ENCODE results near the gene ATP8B4.

Gene ATP8B4

GRCh38 chr15:50046159-50046558 lies 72.9 kb downstream of the ATP8B4 start:
- DNase-seq (ENCODE audit: low read depth, low spot score), result no peak
- H3K4me3 ChIP-seq (ENCODE audit: low read length), result no peak overlapping the region

DNA sequence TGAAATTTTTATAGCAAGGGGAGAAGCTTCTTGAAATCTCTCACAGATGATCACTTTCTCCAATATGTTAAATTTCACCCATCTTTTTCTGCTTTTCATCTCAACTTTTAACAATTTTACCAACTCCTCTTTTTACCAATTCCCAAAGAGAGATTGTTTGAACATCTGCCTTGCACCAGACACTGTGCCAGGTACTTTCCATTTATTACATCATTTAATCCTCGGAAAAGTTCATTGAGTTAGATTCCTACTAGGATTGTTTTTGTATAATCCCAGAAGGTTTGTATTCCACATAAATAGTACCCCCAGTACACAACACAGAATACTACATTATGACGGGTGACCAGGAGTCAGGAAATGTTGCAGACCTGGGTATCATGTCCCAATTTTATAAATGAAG lies 74.1 kb downstream of the ATP8B4 start:
- H3K4me3 ChIP-seq (ENCODE audit: low read length), result no peak overlapping the region
- DNase-seq (ENCODE audit: low read depth, low spot score), result no peak

- no peak for DNase-seq (ENCODE audit: low read depth, low spot score)
- H3K4me3 ChIP-seq (ENCODE audit: low read length), result no peak overlapping the region
Measured at GRCh38 chr15:50044406-50044805, 74.6 kb downstream of the ATP8B4 start.

- no peak overlapping the region for H3K4me3 ChIP-seq (ENCODE audit: low read length)
- no peak for DNase-seq (ENCODE audit: low read depth, low spot score)
Measured at GRCh38 chr15:50042775-50043174, 76.3 kb downstream of the ATP8B4 start.

- DNase-seq (ENCODE audit: low read depth, low spot score), result no peak
- H3K4me3 ChIP-seq (ENCODE audit: low read length), result no peak overlapping the region
Measured at GRCh38 chr15:50030456-50030855, 88.6 kb downstream of the ATP8B4 start.

- H3K4me3 ChIP-seq (ENCODE audit: low read length), result no peak overlapping the region
- no peak for DNase-seq (ENCODE audit: low read depth, low spot score)
Measured at GRCh38 chr15:50028326-50028725, 90.7 kb downstream of the ATP8B4 start.

DNA sequence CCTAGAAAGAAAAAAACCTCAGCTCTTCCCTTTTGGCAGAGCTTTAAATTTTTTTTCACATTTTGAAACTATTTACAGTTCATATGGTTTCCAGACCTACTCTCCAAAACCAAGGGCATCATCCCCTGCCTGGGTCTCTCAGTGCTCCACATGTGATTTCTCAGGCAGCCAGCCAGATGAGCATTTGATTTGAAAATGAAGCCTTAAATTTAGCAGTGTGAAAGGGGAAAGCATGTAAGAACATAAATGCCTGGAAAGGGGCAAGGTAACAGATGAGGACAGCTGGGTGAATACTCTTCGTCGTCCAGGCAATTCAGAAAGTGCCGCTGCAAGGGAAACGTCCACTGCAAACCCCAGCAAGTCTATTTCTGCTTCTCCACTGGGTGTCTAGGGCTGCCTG lies 94.8 kb downstream of the ATP8B4 start:
- no peak overlapping the region for H3K4me3 ChIP-seq (ENCODE audit: low read length)

DNA sequence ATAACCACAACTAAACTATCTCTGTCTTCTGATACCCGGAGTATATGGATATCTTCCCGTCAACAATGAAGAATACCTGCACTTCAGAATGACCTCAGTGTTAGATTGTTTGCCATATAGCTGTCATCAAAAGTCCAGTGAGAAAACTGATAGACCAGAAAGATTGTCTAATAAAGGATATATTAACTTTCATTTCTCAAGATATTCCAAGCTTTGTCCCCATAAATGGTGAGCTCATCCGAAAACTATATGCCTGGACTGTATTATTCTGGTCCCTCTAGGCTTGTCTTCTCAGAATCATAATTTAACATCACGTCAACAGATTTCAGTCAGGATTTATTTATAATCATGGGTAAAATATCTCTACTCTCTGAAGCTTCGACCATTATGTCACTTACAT lies 100.5 kb downstream of the ATP8B4 start:
- H3K4me3 ChIP-seq (ENCODE audit: low read length), result no peak overlapping the region
- DNase-seq (ENCODE audit: low read depth, low spot score), result no peak

More for the DNA sequence above, 94.8 kb downstream of the ATP8B4 start:
- no peak for DNase-seq (ENCODE audit: low read depth, low spot score)

DNA sequence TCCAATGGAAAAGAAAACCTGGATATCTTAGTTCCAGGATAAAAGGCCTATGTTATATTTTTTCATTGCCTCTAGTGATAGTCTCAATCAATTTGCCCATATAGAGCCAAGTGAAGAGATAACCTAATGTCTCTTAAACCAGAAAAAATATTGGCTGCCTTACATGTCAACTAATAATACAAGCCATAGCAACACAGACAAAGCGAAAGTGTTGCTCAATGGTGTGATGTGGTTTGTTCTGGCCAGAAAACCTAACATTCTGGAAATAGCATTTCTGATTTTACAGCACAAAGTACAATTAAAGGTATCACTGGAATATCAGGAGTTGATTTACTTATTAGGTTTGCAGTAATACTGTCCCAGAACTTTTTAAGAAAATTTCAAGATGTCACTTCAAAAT lies 101.5 kb downstream of the ATP8B4 start:
- H3K4me3 ChIP-seq (ENCODE audit: low read length), result no peak overlapping the region
- no peak for DNase-seq (ENCODE audit: low read depth, low spot score)

DNA sequence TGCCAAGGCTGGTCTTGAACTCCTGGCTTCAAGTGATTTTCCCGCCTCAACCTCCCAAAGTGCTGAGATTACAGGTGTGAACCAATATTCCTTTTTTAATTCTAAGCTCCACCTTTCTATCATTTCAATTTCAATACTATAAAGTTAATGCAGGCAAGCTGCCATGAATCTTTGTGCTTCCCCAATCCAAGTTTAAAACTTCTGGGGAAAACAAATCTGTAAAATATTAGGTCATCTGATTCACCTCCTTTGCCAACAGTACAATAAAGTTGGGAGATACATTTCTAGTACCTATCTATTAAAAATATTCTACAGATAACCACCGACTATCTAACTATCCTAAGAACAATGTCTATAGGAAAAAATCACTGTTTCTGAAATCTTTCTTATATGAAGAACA lies 102.1 kb downstream of the ATP8B4 start:
- no peak for DNase-seq (ENCODE audit: low read depth, low spot score)
- H3K4me3 ChIP-seq (ENCODE audit: low read length), result no peak overlapping the region

- H3K4me3 ChIP-seq (ENCODE audit: low read length), result no peak overlapping the region
- DNase-seq (ENCODE audit: low read depth, low spot score), result no peak
Measured at GRCh38 chr15:50012790-50013189, 106.2 kb downstream of the ATP8B4 start.

GRCh38 chr15:50009634-50010033 lies 109.4 kb downstream of the ATP8B4 start:
- H3K4me3 ChIP-seq (ENCODE audit: low read length), result no peak overlapping the region
- DNase-seq (ENCODE audit: low read depth, low spot score), result no peak

GRCh38 chr15:50003786-50004334 lies 115.2 kb downstream of the ATP8B4 start:
- peak; percentile 45 for DNase-seq (ENCODE audit: low read depth, low spot score)
- H3K4me3 ChIP-seq (ENCODE audit: low read length), result no peak overlapping the region

- no peak overlapping the region for H3K4me3 ChIP-seq (ENCODE audit: low read length)
- DNase-seq (ENCODE audit: low read depth, low spot score), result no peak
Measured at GRCh38 chr15:49991587-49991986, 127.4 kb downstream of the ATP8B4 start.

GRCh38 chr15:49990835-49991545 lies 128.0 kb downstream of the ATP8B4 start:
- H3K4me3 ChIP-seq (ENCODE audit: low read length), result no peak overlapping the region
- DNase-seq (ENCODE audit: low read depth, low spot score), result no peak

- DNase-seq (ENCODE audit: low read depth, low spot score), result no peak
Measured at GRCh38 chr15:49989498-49989897, 129.5 kb downstream of the ATP8B4 start.

GRCh38 chr15:49988766-49989165 lies 130.3 kb downstream of the ATP8B4 start:
- DNase-seq (ENCODE audit: low read depth, low spot score), result no peak
- H3K4me3 ChIP-seq (ENCODE audit: low read length), result no peak overlapping the region

More at GRCh38 chr15:49989498-49989897, 129.5 kb downstream of the ATP8B4 start:
- H3K4me3 ChIP-seq (ENCODE audit: low read length), result no peak overlapping the region

DNA sequence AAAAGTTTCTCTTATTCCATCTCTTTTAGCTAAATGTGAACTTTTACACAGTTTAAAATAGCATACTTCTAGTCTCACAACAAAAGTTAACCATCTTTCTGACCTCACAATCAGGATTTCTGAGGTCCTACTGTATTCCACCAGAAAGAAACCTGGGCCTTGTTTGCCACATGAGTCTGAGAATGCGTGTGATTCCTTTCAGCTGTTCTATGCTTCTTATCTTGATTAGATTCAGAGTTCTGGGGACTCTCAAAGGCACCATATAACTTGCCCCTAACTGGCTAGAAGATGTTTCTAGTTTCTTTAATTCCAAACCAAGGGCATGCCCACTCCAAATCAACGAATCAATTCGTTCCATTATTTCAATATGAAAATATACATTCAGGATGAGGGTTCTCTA lies 131.1 kb downstream of the ATP8B4 start:
- DNase-seq (ENCODE audit: low read depth, low spot score), result no peak
- no peak overlapping the region for H3K4me3 ChIP-seq (ENCODE audit: low read length)

DNA sequence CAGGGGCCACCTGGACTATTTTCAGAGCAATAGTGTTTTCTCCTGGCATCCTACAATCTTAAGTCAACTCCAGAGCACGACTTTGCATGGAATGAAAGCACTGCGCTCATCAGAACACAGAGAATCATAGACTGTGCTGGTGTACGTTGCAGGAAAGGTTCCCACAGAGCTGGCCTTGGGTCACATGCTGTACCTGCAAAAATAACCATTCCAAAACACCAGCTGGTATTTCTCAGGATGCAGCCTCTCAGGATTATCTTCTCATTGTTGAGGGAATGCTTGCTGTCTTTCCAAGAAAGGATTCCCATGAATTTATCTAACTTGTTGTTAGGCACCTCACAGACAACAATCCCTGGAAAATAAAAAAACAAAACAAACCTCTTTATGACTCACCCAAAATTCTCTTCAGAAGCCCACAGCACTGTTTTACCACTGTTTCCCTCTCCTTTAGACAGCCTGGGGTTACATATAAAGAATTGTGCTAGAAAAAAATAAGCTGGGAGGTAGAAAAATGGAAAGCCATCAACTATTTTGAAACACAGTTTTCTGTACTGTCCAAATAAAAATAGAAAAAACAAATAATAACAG lies 131.7 kb downstream of the ATP8B4 start:
- DNase-seq (ENCODE audit: low read depth, low spot score), result no peak
- H3K4me3 ChIP-seq (ENCODE audit: low read length), result no peak overlapping the region

DNA sequence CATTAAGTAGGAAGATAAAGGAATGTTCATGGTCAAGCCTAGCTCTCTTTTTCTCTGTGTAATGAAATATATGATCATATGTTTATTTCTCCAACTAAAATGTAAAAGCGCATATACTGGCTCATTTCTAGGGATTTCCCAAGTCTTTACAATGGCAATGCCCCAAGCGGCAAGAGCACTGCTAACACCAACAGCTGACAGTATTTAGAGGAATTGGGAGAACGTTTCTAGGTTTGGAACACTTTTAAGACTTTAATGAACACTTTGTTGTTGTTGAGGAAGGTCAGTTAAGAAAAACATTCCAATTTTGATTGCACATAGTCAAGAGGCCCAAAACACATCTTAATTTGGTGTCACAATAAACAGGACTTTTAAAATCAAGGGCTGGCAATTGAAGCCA lies 132.7 kb downstream of the ATP8B4 start:
- no peak overlapping the region for H3K4me3 ChIP-seq (ENCODE audit: low read length)
- DNase-seq (ENCODE audit: low read depth, low spot score), result no peak

DNA sequence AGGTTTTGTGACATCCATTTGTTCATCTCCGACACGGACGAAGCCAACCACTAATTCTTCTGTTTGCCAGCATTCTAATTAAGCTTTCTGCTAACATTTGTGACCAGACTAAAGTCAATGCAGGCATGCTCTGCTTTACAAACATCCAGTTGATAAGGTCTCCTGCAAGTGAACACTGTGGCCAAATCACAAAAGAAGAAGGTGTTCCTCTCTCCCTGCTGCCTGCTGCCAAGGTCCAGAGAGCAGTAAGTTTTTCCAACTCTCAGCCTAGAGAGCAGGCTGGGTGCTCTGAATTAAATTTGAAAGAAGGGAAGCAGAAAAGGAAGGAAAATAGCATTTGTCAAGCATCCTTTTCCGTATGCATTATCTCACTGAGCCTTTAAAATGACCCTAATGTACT lies 133.6 kb downstream of the ATP8B4 start:
- no peak for DNase-seq (ENCODE audit: low read depth, low spot score)
- no peak overlapping the region for H3K4me3 ChIP-seq (ENCODE audit: low read length)
